HFFc6 (cell line): ENCODE results near the gene ZSCAN5A. TPM values are rescaled to one million over a fixed set of nuclear protein-coding genes. Genes with fewer than 3 reads are reported as not detected.
A peak's percentile ranks its signal among the peaks of the same experiment; 100 is the strongest.
"Not testable (repeated sequence)": the region's sequence is repeated elsewhere in the genome, so short reads cannot be mapped to it uniquely, and the experiment has no call there.

Source experiments
- DNase-seq: peaks from one replicate; pipeline ENCODE4 v3.0.0-alpha.2; 2018
- H3K27ac Mint-ChIP-seq: 2 replicates; pipeline ENCODE4 v1.8.0; 2020; ENCODE audit warnings: mild to moderate bottlenecking, mixed read lengths
- H3K27me3 Mint-ChIP-seq: 2 replicates; pipeline ENCODE4 v1.8.0; 2021; ENCODE audit warnings: mild to moderate bottlenecking, moderate library complexity, mixed read lengths; ENCODE audit not compliant: insufficient read depth
- H3K36me3 Mint-ChIP-seq: 2 replicates; pipeline ENCODE4 v1.8.0; 2021; ENCODE audit warnings: low read depth, mixed read lengths
- H3K4me1 Mint-ChIP-seq: 2 replicates; pipeline ENCODE4 v1.8.0; 2020; ENCODE audit warnings: low read depth, mixed read lengths
- H3K4me3 Mint-ChIP-seq: 2 replicates; pipeline ENCODE4 v1.8.0; 2020; ENCODE audit warnings: mild to moderate bottlenecking, moderate library complexity, mixed read lengths
- H3K9me3 Mint-ChIP-seq: 2 replicates; pipeline ENCODE4 v1.8.0; 2020; ENCODE audit warnings: mild to moderate bottlenecking, mixed read lengths
- total RNA-seq, 6 experiments: library from RNA; stranded (reverse); fragmentation: NEBNext Ultra II Directional; extraction: Animal tissue kit (Norgen Biotek cat#: 25700); gene quantifications; 2 replicates in 1 of 6; 3 replicates in 5 of 6; pipeline ENCODE4 v1.2.3, GENCODE V29; 2021
- TF ChIP-seq, protein P1 (sequence below): fragments of 200-600 bp; sonication (generic); IDR thresholded peaks from 2 replicates; pipeline ENCODE4 v1.5.0; 2021; ENCODE audit warnings: antibody characterized with exemption, mild to moderate bottlenecking

Gene ZSCAN5A
- total RNA-seq, 6 experiments from 2014 or later: 5.0 to 6.8 (median 5.8) TPM

DNA sequence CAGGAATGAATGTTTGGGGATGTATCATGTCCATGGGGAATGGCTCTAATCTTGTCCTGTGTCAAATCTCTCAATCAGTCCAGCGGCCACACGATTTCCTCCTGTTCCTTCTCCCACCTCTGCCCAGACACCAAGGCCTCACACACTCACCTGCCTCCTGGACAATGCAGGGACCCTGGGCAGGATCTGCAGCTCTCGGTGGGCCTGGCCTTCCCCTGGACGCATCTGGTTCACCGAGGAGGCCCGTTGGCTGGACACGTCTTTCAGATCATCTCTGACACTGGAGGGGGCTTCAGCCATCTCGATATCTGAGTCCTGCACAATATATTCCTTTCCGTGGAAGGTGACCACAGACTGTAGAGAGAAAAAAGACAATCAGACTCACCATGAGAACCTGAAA is 91.2 kb downstream of the ZSCAN5A start:
- peaks cover 30% of the 10 kb centered on the region for H3K9me3 Mint-ChIP-seq
- DNase-seq: no peak
- TF ChIP-seq, protein P1, sequence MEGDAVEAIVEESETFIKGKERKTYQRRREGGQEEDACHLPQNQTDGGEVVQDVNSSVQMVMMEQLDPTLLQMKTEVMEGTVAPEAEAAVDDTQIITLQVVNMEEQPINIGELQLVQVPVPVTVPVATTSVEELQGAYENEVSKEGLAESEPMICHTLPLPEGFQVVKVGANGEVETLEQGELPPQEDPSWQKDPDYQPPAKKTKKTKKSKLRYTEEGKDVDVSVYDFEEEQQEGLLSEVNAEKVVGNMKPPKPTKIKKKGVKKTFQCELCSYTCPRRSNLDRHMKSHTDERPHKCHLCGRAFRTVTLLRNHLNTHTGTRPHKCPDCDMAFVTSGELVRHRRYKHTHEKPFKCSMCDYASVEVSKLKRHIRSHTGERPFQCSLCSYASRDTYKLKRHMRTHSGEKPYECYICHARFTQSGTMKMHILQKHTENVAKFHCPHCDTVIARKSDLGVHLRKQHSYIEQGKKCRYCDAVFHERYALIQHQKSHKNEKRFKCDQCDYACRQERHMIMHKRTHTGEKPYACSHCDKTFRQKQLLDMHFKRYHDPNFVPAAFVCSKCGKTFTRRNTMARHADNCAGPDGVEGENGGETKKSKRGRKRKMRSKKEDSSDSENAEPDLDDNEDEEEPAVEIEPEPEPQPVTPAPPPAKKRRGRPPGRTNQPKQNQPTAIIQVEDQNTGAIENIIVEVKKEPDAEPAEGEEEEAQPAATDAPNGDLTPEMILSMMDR: no peak
- no peak overlapping the region for H3K27ac Mint-ChIP-seq
- H3K4me1 Mint-ChIP-seq: no peaks in the 10 kb centered on the region
- H3K36me3 Mint-ChIP-seq: peaks cover 18% of the 10 kb centered on the region
- H3K4me3 Mint-ChIP-seq: no peak overlapping the region
- H3K27me3 Mint-ChIP-seq: peaks cover 1% of the 10 kb centered on the region; the same call in 1 of the 2 replicates

DNA sequence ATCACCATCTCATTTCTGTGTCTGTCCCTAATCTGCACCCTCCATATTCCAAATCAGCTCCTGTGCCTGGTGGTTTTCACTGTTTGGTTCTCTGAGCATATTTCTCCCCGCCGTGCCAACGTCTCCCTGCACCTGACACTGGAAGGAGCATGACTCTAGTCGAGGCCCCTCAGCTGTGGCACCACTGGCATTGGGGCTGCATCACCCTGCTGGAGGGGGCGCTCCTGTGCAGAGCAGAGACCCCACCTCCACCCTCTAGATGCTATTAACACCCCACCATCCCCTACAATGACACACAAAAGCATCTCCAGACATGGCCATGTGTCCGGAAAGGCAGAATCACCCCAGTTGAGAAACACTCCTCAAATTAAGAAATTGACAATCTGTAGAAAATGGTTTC is 91.7 kb downstream of the ZSCAN5A start:
- H3K27me3 Mint-ChIP-seq: peaks cover 1% of the 10 kb centered on the region; the same call in 1 of the 2 replicates
- H3K9me3 Mint-ChIP-seq: peaks cover 29% of the 10 kb centered on the region
- no peaks in the 10 kb centered on the region for H3K4me1 Mint-ChIP-seq
- H3K4me3 Mint-ChIP-seq: no peak overlapping the region
- DNase-seq: no peak
- no peak overlapping the region for H3K27ac Mint-ChIP-seq
- H3K36me3 Mint-ChIP-seq: peaks cover 21% of the 10 kb centered on the region
- TF ChIP-seq, protein P1: no peak

DNA sequence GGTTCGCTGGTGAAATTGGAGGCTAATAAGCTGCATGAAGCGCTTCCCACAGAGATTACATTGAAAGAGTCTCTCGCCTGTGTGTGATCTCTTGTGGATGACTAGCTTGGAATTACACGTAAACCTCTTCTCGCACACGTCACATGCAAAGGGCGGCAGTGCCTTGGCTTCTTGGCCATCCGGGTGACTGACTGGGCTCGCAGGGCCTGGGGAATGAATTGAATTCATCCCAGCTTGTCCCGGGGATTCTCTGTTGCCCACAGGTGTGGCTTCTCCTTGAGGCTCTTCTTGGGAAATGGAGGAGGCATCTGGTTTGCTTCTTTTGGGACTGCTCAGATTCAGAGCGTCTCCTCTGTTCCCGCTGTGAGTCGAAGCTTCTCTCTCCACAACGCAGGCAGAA is 92.8 kb downstream of the ZSCAN5A start:
- DNase-seq: no peak
- H3K27ac Mint-ChIP-seq: no peak overlapping the region
- peaks cover 23% of the 10 kb centered on the region for H3K36me3 Mint-ChIP-seq
- peaks cover 1% of the 10 kb centered on the region for H3K27me3 Mint-ChIP-seq
- TF ChIP-seq, protein P1: no peak
- no peak overlapping the region for H3K4me3 Mint-ChIP-seq
- no peaks in the 10 kb centered on the region for H3K4me1 Mint-ChIP-seq
- peaks cover 31% of the 10 kb centered on the region for H3K9me3 Mint-ChIP-seq

DNA sequence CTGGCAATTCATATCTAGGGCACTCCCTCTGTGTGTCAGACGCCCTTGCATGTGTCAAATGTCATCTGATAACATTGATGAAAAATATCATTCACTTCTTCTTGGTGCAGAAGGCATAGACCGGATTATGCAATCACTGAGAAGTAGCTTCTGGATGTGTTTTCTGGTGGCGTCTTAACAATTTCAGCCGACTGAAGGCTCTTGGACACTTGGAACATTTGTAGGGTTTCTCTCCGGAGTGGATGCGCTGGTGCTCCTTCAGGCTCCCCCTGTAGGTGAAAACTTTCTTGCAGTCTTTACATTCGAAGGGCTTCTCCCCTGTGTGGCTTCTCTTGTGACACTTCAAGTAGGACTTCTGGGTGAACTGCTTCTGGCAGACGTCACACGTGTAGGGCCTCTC is 93.2 kb downstream of the ZSCAN5A start:
- H3K4me1 Mint-ChIP-seq, H3K27ac Mint-ChIP-seq, H3K27me3 Mint-ChIP-seq, DNase-seq, H3K4me3 Mint-ChIP-seq: not testable (repeated sequence)
- Mint-ChIP-seq H3K36me3 (peaks cover 23% of the 10 kb centered on the region), H3K9me3 (peaks cover 31% of the 10 kb centered on the region)
- TF ChIP-seq, protein P1: peak; percentile 32; the same call in 1 of the 2 replicates

DNA sequence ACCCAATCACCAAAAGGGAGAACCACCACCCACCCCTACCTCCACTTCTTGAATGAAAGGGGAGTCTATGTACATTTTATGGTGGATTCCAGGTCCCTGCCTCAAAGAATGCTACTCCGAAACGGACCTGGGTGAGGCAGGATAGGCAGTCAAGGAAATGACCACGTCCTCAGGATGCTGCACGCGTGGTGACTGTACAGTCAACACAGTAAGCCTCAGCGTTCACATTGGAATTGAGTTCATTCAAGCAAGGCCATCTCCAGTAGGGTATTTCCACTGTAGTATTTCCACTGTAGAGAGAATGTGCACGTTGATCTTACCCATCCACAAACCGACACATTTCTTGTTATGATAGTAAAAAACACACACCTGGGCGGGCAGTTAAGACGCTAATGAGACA is 95.7 kb downstream of the ZSCAN5A start:
- Mint-ChIP-seq H3K9me3 (peaks cover 38% of the 10 kb centered on the region), H3K4me1 (no peaks in the 10 kb centered on the region), H3K4me3 (no peak overlapping the region), H3K27me3 (peaks cover 1% of the 10 kb centered on the region), H3K36me3 (peaks cover 23% of the 10 kb centered on the region), H3K27ac (no peak overlapping the region)
- TF ChIP-seq, protein P1: no peak
- DNase-seq: no peak
